CD14-positive monocyte (primary cell): ENCODE results near the gene CACNA1H. TPM values are rescaled to one million over a fixed set of nuclear protein-coding genes. Genes with fewer than 3 reads are reported as not detected.

Experiments used
- DNase-seq, 3 donors: peaks; one replicate each; pipeline ENCODE4 v3.0.0-alpha.2; 2011 to 2022
- H2AFZ ChIP-seq: 2 replicates; pipeline ENCODE4 v1.6.0; 2012; ENCODE audit warnings: mild to moderate bottlenecking, low read depth, low read length, inconsistent platforms; ENCODE audit not compliant: insufficient read depth, poor library complexity, severe bottlenecking
- H3K27ac ChIP-seq, 2 donors: 1 replicate in 1 of 2; 2 replicates in 1 of 2; pipeline ENCODE4 v1.5.1; 2012 to 2013; ENCODE audit warnings: low read length in 2 of 2, control low read depth in 1 of 2, inconsistent platforms in 1 of 2, low read depth in 1 of 2, mild to moderate bottlenecking in 1 of 2
- H3K27me3 ChIP-seq, 2 donors: one replicate each; pipeline versions ENCODE4 v1.6.0 to v1.6.1; 2011 to 2013; ENCODE audit warnings: low read length in 2 of 2; ENCODE audit not compliant: control insufficient read depth in 2 of 2, insufficient read depth in 2 of 2
- H3K36me3 ChIP-seq, 2 donors: replicated peaks in 1 of 2; 1 replicate in 1 of 2; 2 replicates in 1 of 2; pipeline versions ENCODE4 v1.5.1 to v1.6.1; 2012 to 2013; ENCODE audit warnings: low read length in 2 of 2, control low read depth in 1 of 2, inconsistent platforms in 1 of 2, mild to moderate bottlenecking in 1 of 2; ENCODE audit not compliant: insufficient read depth in 2 of 2, control insufficient read depth in 1 of 2
- H3K4me1 ChIP-seq, 2 donors: 1 replicate in 1 of 2; 2 replicates in 1 of 2; pipeline versions ENCODE4 v1.5.1 to v1.6.1; 2012 to 2013; ENCODE audit warnings: low read length in 2 of 2, control low read depth in 1 of 2, inconsistent platforms in 1 of 2, mild to moderate bottlenecking in 1 of 2, moderate library complexity in 1 of 2; ENCODE audit not compliant: insufficient read depth in 2 of 2, control insufficient read depth in 1 of 2
- H3K4me2 ChIP-seq: replicated peaks from 2 replicates; pipeline ENCODE3; 2012; ENCODE audit warnings: low read length, moderate library complexity, mild to moderate bottlenecking; ENCODE audit not compliant: poor library complexity, severe bottlenecking; ENCODE audit errors: extremely low read depth
- H3K4me3 ChIP-seq, 3 experiments: fragments of 200-600 bp in 1 of 3; sonication (generic) in 1 of 3; replicated peaks in 1 of 3; 1 replicate in 2 of 3; 2 replicates in 1 of 3; pipeline ENCODE4 v1.5.1; 2011 to 2013; ENCODE audit warnings: low read length in 3 of 3, mild to moderate bottlenecking in 3 of 3, control low read depth in 2 of 3, low read depth in 2 of 3, inconsistent platforms in 1 of 3, moderate library complexity in 1 of 3
- H3K79me2 ChIP-seq: 2 replicates; pipeline ENCODE4 v1.6.0; 2012; ENCODE audit warnings: mild to moderate bottlenecking, control low read depth, inconsistent platforms, low read length, moderate library complexity; ENCODE audit not compliant: insufficient read depth
- H3K9ac ChIP-seq: 2 replicates; pipeline ENCODE4 v1.6.0; 2017; ENCODE audit warnings: low read length, mild to moderate bottlenecking; ENCODE audit not compliant: insufficient read depth, poor library complexity, severe bottlenecking
- H3K9me3 ChIP-seq, 2 donors: replicated peaks in 1 of 2; 1 replicate in 1 of 2; 2 replicates in 1 of 2; pipeline versions ENCODE4 v1.5.1 to v1.6.1; 2012 to 2013; ENCODE audit warnings: low read length in 2 of 2, control low read depth in 1 of 2; ENCODE audit not compliant: control insufficient read depth in 1 of 2, insufficient read depth in 1 of 2
- H4K20me1 ChIP-seq: 2 replicates; pipeline ENCODE4 v1.6.0; 2012; ENCODE audit warnings: mild to moderate bottlenecking, low read length, control low read depth, moderate library complexity; ENCODE audit not compliant: insufficient read depth
- H3K27ac Mint-ChIP-seq, 7 donors: one replicate each; pipeline ENCODE4 v1.8.0; 2020; ENCODE audit warnings: mild to moderate bottlenecking in 7 of 7, mixed read lengths in 7 of 7, moderate library complexity in 6 of 7, inconsistent platforms in 2 of 7
- H3K27me3 Mint-ChIP-seq, 3 donors: one replicate each; pipeline ENCODE4 v1.8.0; 2021 to 2022; ENCODE audit warnings: low read depth in 3 of 3, mild to moderate bottlenecking in 3 of 3, mixed read lengths in 3 of 3, moderate library complexity in 3 of 3, inconsistent platforms in 1 of 3
- H3K36me3 Mint-ChIP-seq, 2 donors: one replicate each; pipeline ENCODE4 v1.8.0; 2020; ENCODE audit warnings: mixed read lengths in 2 of 2, inconsistent platforms in 1 of 2, mild to moderate bottlenecking in 1 of 2
- H3K4me1 Mint-ChIP-seq: one replicate; pipeline ENCODE4 v1.8.0; 2020; ENCODE audit warnings: mild to moderate bottlenecking, mixed read lengths
- H3K4me3 Mint-ChIP-seq, 2 donors: one replicate each; pipeline ENCODE4 v1.8.0; 2020; ENCODE audit warnings: mild to moderate bottlenecking in 2 of 2, mixed read lengths in 2 of 2, moderate library complexity in 1 of 2
- H3K9me3 Mint-ChIP-seq, 7 donors: one replicate each; pipeline ENCODE4 v1.8.0; 2020 to 2022; ENCODE audit warnings: mixed read lengths in 7 of 7, mild to moderate bottlenecking in 6 of 7, moderate library complexity in 6 of 7, inconsistent platforms in 2 of 7
- CTCF ChIP-seq: fragments of 200-600 bp; IDR thresholded peaks from one replicate; pipeline ENCODE4 v1.8.0; 2022; ENCODE audit warnings: antibody characterized with exemption, mild to moderate bottlenecking
- WGBS: methylation state at CpG from one replicate; pipeline ENCODE4 v1.1.5; 2013; ENCODE audit warnings: missing lambda C conversion rate; ENCODE audit not compliant: insufficient coverage; 5-methylcytosine and 5-hydroxymethylcytosine counted together
- intact Hi-C, 2 donors: fragments of 100-400 bp; cut with micrococcal nuclease; formaldehyde crosslinking; loops; one replicate each; pipeline versions ENCODE4 v1.15.0 to v1.15.1; 2023
- polyA plus RNA-seq, 3 donors: library from polyadenylated mRNA; depleted of rRNA in 1 of 3; unstranded in 2 of 3; stranded (reverse) in 1 of 3; fragments of 300-500 nt in 2 of 3; fragments of >200 nt in 1 of 3; fragmentation: Illumina TruSeq in 2 of 3; gene quantifications; 1 replicate in 2 of 3; 2 replicates in 1 of 3; pipeline ENCODE4 v1.2.3, GENCODE V29; 2012 to 2021

Gene CACNA1H
- polyA plus RNA-seq, 3 donors, result not detected

DNA sequence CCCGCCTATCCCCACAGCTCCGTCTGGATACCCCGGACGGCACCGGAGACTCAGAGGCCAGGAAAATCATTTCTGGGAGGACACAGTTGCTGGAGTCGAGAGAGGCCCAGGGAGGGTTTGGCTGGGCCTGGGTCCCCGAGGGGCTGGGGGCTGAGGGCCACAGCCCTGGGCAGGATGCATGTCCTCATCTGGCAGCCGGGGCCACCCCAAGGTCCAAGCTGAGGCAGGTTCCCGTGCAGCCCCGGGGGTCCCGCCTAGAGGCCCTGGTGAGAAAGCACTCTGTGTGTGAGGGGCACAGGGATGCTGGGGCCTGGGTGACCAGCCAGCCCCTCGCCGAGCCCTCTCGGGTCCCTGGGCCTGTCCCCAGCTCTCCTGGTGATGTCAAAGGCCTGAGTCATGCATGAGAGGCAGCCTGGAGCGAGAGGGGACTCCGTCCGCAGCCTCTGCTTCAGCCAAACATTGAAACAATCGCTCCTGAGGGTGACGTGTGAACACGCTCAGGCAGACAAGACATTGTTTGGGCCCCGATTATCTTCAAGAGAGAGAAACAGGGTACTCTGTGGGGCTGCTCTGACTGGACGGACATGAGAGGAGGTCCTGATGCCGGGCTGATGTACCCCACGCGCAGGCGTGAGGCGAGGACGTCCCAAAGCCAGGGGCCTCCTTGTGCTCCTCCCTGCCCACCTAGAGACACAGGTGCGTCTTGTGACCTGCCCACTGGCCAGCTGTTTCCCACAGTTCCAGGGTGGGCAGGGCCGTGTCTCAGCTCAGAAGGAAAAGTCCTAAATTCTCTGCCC is 31.1 kb upstream of the CACNA1H start:
- no peaks in the 10 kb centered on the region for H3K27me3 ChIP-seq

DNA sequence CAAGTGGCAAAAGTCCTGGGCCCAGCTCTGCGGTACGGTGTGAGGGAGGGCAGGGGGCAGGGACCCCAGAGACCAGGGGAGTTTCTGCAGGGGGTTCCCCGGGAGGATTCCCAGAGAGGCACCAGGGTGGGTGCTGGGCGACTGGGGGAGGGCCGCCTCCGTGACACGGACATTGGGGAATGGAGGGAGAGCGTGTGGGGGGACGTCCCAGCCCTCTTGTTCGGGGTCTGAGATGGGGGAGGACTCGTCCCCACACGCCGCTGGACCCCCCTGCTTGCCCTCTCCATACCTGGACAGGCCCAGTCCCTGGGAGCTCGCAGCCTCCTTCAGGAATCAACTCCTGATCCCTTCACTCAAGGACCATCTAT is 30.5 kb upstream of the CACNA1H start:
- Histone ChIP-seq H3K4me1 (no peaks in the 10 kb centered on the region), H3K27me3 (no peaks in the 10 kb centered on the region), H4K20me1 (no peaks in the 10 kb centered on the region), H2AFZ (no peak overlapping the region), H3K4me3 (no peak overlapping the region), H3K36me3 (no peaks in the 10 kb centered on the region), H3K4me2 (no peak overlapping the region), H3K9ac (no peak overlapping the region), H3K27ac (no peak overlapping the region), H3K9me3 (no peaks in the 10 kb centered on the region), H3K79me2 (no peaks in the 10 kb centered on the region)
- Mint-ChIP-seq H3K27me3 (peaks cover 0 to 13% (median 3%) of the 10 kb centered on the region in 3 donors), H3K27ac (no peak overlapping the region), H3K4me1 (no peaks in the 10 kb centered on the region), H3K4me3 (no peak overlapping the region), H3K36me3 (no peaks in the 10 kb centered on the region), H3K9me3 (no peaks in the 10 kb centered on the region)
- intact Hi-C loops, result no loop called here
- 100% methylated on average over 6 of the region's 14 CpGs for WGBS
- no peak for TF ChIP-seq CTCF
- DNase-seq, result no peak

More for the DNA sequence above, 31.1 kb upstream of the CACNA1H start:
- H3K27ac Mint-ChIP-seq, result no peak overlapping the region
- H3K9me3 ChIP-seq, result no peaks in the 10 kb centered on the region
- intact Hi-C loops, result no loop called here
- H3K4me1 ChIP-seq, result no peaks in the 10 kb centered on the region
- no peak for DNase-seq
- no peak for TF ChIP-seq CTCF
- H3K9me3 Mint-ChIP-seq, result no peaks in the 10 kb centered on the region
- no peaks in the 10 kb centered on the region for H3K36me3 ChIP-seq
- WGBS, result 85% methylated on average over 30 of the region's 30 CpGs
- H3K4me1 Mint-ChIP-seq, result no peaks in the 10 kb centered on the region
- no peak overlapping the region for H3K4me2 ChIP-seq
- no peaks in the 10 kb centered on the region for H4K20me1 ChIP-seq
- no peak overlapping the region for H3K9ac ChIP-seq
- H3K4me3 Mint-ChIP-seq, result no peak overlapping the region
- H2AFZ ChIP-seq, result no peak overlapping the region
- H3K36me3 Mint-ChIP-seq, result no peaks in the 10 kb centered on the region
- no peaks in the 10 kb centered on the region for H3K79me2 ChIP-seq
- no peak overlapping the region for H3K4me3 ChIP-seq
- no peak overlapping the region for H3K27ac ChIP-seq
- peaks cover 0 to 11% (median 3%) of the 10 kb centered on the region in 3 donors for H3K27me3 Mint-ChIP-seq
